Measurements from ENCODE around the gene TAF4.

DNA sequence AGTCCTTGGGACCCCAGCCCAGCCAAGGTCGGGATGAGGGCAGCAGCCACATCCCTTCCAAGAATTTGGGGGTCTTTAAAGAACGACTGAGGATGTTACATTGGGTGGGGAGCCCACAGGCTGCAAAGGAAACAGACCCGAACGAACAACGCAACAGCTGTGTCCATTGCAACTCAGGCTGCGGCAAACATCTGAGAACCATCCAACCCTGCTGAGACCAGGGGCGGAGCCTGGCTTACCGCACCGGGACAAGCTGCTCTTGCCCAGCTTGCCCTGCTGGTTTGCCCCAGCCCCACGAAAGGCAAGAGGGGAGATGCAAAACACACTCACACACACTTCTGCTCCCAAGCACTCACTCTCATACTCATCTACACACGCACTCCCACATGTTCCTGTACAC, 21.5 kb upstream of the TAF4 start:
- TF ChIP-seq, protein P1, sequence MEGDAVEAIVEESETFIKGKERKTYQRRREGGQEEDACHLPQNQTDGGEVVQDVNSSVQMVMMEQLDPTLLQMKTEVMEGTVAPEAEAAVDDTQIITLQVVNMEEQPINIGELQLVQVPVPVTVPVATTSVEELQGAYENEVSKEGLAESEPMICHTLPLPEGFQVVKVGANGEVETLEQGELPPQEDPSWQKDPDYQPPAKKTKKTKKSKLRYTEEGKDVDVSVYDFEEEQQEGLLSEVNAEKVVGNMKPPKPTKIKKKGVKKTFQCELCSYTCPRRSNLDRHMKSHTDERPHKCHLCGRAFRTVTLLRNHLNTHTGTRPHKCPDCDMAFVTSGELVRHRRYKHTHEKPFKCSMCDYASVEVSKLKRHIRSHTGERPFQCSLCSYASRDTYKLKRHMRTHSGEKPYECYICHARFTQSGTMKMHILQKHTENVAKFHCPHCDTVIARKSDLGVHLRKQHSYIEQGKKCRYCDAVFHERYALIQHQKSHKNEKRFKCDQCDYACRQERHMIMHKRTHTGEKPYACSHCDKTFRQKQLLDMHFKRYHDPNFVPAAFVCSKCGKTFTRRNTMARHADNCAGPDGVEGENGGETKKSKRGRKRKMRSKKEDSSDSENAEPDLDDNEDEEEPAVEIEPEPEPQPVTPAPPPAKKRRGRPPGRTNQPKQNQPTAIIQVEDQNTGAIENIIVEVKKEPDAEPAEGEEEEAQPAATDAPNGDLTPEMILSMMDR (IDR thresholded peaks at IDR 0.05), result no peak
- TF ChIP-seq POLR2AphosphoS5 (IDR thresholded peaks at IDR 0.05) (no peak), EP300 (IDR thresholded peaks at IDR 0.05) (no peak)
